MM.1S (cell line): ENCODE results near the gene NUP214.

Source experiments
- DNase-seq: peaks from one replicate; pipeline ENCODE4 v3.0.0-alpha.2; 2015
- H2AFZ ChIP-seq: fragments of 300-600 bp; sonication (generic); 2 replicates; pipeline ENCODE4 v1.6.0; 2016; ENCODE audit warnings: antibody characterized with exemption, low read length
- H3F3A ChIP-seq: fragments of 300-600 bp; sonication (generic); 2 replicates; pipeline ENCODE4 v1.6.1; 2016; ENCODE audit warnings: mild to moderate bottlenecking, antibody characterized with exemption, low read length, moderate library complexity, mixed read lengths; ENCODE audit not compliant: insufficient read depth
- H3K27ac ChIP-seq: fragments of 300-600 bp; sonication (generic); 2 replicates; pipeline ENCODE4 v1.5.1; 2016; ENCODE audit warnings: mild to moderate bottlenecking, low read length
- H3K27me3 ChIP-seq: fragments of 300-600 bp; sonication (generic); replicated peaks from 2 replicates; pipeline ENCODE4 v1.6.0; 2016; ENCODE audit warnings: low read length; ENCODE audit not compliant: insufficient read depth
- H3K36me3 ChIP-seq: fragments of 300-600 bp; sonication (generic); replicated peaks from 2 replicates; pipeline ENCODE4 v1.6.1; 2016; ENCODE audit warnings: mild to moderate bottlenecking, low read length, mixed read lengths; ENCODE audit not compliant: insufficient read depth
- H3K4me1 ChIP-seq: fragments of 300-600 bp; sonication (generic); 2 replicates; pipeline ENCODE4 v1.6.1; 2016; ENCODE audit warnings: low read length, mixed read lengths
- H3K4me2 ChIP-seq: fragments of 300-600 bp; sonication (generic); 2 replicates; pipeline ENCODE4 v1.6.0; 2016; ENCODE audit warnings: low read depth, low read length
- H3K4me3 ChIP-seq: fragments of 300-600 bp; sonication (generic); 2 replicates; pipeline ENCODE4 v1.5.1; 2016; ENCODE audit warnings: low read length, mixed read lengths
- H3K79me2 ChIP-seq: fragments of 300-600 bp; sonication (generic); 2 replicates; pipeline ENCODE4 v1.6.1; 2016; ENCODE audit warnings: mixed run types, low read length, mixed read lengths
- H3K9ac ChIP-seq: fragments of 300-600 bp; sonication (generic); 2 replicates; pipeline ENCODE4 v1.6.1; 2016; ENCODE audit warnings: low read length, mixed read lengths
- H3K9me2 ChIP-seq: fragments of 300-600 bp; sonication (generic); replicated peaks from 2 replicates; pipeline ENCODE4 v1.6.1; 2016; ENCODE audit warnings: mild to moderate bottlenecking, low read length, mixed read lengths; ENCODE audit not compliant: insufficient read depth
- H3K9me3 ChIP-seq: fragments of 300-600 bp; sonication (generic); replicated peaks from 2 replicates; pipeline ENCODE4 v1.6.1; 2016; ENCODE audit warnings: mild to moderate bottlenecking, low read length, mixed read lengths; ENCODE audit not compliant: insufficient read depth
- H4K20me1 ChIP-seq: fragments of 300-600 bp; sonication (generic); 2 replicates; pipeline ENCODE4 v1.6.1; 2016; ENCODE audit warnings: mild to moderate bottlenecking, low read length, moderate library complexity, mixed read lengths; ENCODE audit not compliant: insufficient read depth
- CTCF ChIP-seq: fragments of 300-600 bp; sonication (generic); IDR thresholded peaks from 2 replicates; pipeline ENCODE4 v1.5.1; 2016; ENCODE audit warnings: antibody characterized with exemption, low read length, mixed read lengths
- EZH2 ChIP-seq: fragments of 300-600 bp; sonication (generic); optimal IDR thresholded peaks from 2 replicates; pipeline ENCODE3; 2017; ENCODE audit warnings: low read depth, mild to moderate bottlenecking, antibody characterized with exemption, low read length, mixed read lengths
- EZH2phosphoT487 ChIP-seq: fragments of 300-600 bp; sonication (generic); IDR thresholded peaks from 2 replicates; pipeline ENCODE4 v1.6.1; 2018; ENCODE audit warnings: antibody characterized with exemption, low read length

Gene NUP214

DNA sequence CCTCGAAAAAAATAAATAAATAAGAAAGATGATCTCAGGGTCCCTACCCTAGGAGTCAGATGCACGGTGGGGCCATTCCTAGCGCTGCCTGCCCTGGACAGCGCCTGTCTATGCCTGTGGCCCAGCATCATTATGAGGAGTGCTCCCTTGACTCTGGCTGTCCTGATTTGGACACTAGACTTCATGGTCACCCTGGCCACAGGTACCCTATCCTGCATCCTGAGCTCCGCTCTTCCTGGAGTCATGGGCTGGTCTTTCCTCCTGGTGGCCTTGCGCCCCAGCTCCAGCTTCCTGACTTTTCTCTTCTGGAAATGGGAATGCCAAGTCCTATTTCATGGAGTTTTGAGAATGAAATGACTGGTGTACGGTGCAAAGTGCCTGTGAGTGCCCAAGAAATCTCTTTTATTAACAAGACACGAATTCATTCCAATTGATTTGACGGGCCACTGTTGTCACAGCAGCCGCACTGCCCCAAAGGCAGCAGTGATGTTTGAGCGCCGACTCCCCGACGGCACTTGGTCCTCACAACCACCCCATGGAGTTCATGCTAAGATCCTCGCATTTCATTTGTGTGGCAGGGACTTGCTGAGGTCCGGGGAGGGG, 29.6 kb upstream of the NUP214 start:
- H3K9me3 ChIP-seq, result no peaks in the 10 kb centered on the region
- no peak overlapping the region for H3K27ac ChIP-seq
- TF ChIP-seq EZH2 (no peak), CTCF (no peak), EZH2phosphoT487 (no peak)
- H3K79me2 ChIP-seq, result no peaks in the 10 kb centered on the region
- peaks cover 78% of the 10 kb centered on the region for H3K27me3 ChIP-seq
- peaks cover 4% of the 10 kb centered on the region; the same call in 1 of the 2 replicates for H3K4me1 ChIP-seq
- no peaks in the 10 kb centered on the region for H3K9me2 ChIP-seq
- no peak overlapping the region for H3K9ac ChIP-seq
- no peak for DNase-seq
- H4K20me1 ChIP-seq, result no peaks in the 10 kb centered on the region
- no peak overlapping the region for H3K4me2 ChIP-seq
- no peaks in the 10 kb centered on the region for H3K36me3 ChIP-seq
- no peaks in the 10 kb centered on the region for H3F3A ChIP-seq
- no peak overlapping the region for H2AFZ ChIP-seq
- H3K4me3 ChIP-seq, result no peak overlapping the region

- Histone ChIP-seq H3K27me3 (peaks cover 72% of the 10 kb centered on the region), H3K9ac (no peak within 1 kb of the TSS), H2AFZ (no peak within 1 kb of the TSS), H3K9me2 (no peaks in the 10 kb centered on the region), H3F3A (no peaks in the 10 kb centered on the region), H3K4me3 (no peak within 1 kb of the TSS), H3K9me3 (no peaks in the 10 kb centered on the region), H3K79me2 (no peaks in the 10 kb centered on the region), H3K4me1 (peaks cover 4% of the 10 kb centered on the region; the same call in 1 of the 2 replicates), H4K20me1 (no peaks in the 10 kb centered on the region), H3K27ac (no peak within 1 kb of the TSS), H3K36me3 (no peaks in the 10 kb centered on the region), H3K4me2 (peak within 1 kb of the TSS; percentile 45; the same call in 1 of the 2 replicates)
- DNase-seq, result no peak
- TF ChIP-seq EZH2phosphoT487, result no peak
- TF ChIP-seq CTCF, result no peak
- TF ChIP-seq EZH2, result no peak
Observed at GRCh38 chr9:131096269-131097125, 28.9 kb upstream of the NUP214 start, which contains the start of gene AIF1L. AIF1L (plus strand) TSS chr9:131096531; CDS start chr9:131096630, 99 bp downstream.

- Histone ChIP-seq H2AFZ (no peak overlapping the region), H3K4me3 (no peak overlapping the region), H3K4me2 (peak overlapping the region; percentile 45; the same call in 1 of the 2 replicates), H4K20me1 (no peaks in the 10 kb centered on the region), H3K79me2 (no peaks in the 10 kb centered on the region), H3K27ac (no peak overlapping the region), H3K9me3 (no peaks in the 10 kb centered on the region), H3K4me1 (peaks cover 4% of the 10 kb centered on the region; the same call in 1 of the 2 replicates), H3K27me3 (peaks cover 64% of the 10 kb centered on the region), H3K9me2 (no peaks in the 10 kb centered on the region), H3K9ac (no peak overlapping the region), H3F3A (no peaks in the 10 kb centered on the region), H3K36me3 (no peaks in the 10 kb centered on the region)
- no peak for DNase-seq
- no peak for TF ChIP-seq EZH2
- no peak for TF ChIP-seq CTCF
- no peak for TF ChIP-seq EZH2phosphoT487
Observed at GRCh38 chr9:131097126-131097947, 28.0 kb upstream of the NUP214 start.
